Breast epithelium (tissue), 4 donors: ENCODE results near the gene MYO15B. TPM values are rescaled to one million over a fixed set of nuclear protein-coding genes. Genes with fewer than 3 reads are reported as not detected.
A peak's percentile ranks its signal among the peaks of the same experiment; 100 is the strongest.

Experiments
- DNase-seq, 2 donors: peaks; one replicate each; pipeline ENCODE4 v3.0.0-alpha.2; 2019; ENCODE audit warnings: low spot score in 2 of 2
- H3K27ac ChIP-seq, 2 donors: fragments of 200-600 bp; sonication (generic) in 1 of 2; one replicate each; pipeline ENCODE4 v1.5.1; 2016 to 2019; ENCODE audit warnings: mild to moderate bottlenecking in 1 of 2
- H3K27me3 ChIP-seq, 2 donors: fragments of 200-600 bp; sonication (generic) in 1 of 2; one replicate each; pipeline versions ENCODE4 v1.5.1 to v1.6.0; 2017 to 2019; ENCODE audit warnings: control low read depth in 1 of 2, mild to moderate bottlenecking in 1 of 2
- H3K36me3 ChIP-seq: fragments of 200-600 bp; one replicate; pipeline ENCODE4 v1.5.1; 2019
- H3K4me1 ChIP-seq, 2 donors: fragments of 200-600 bp; sonication (generic); one replicate each; pipeline ENCODE4 v1.5.1; 2016 to 2019; ENCODE audit warnings: control low read depth in 1 of 2
- H3K4me3 ChIP-seq, 3 donors: fragments of 200-600 bp; sonication (generic); 1 replicate in 2 of 3; 2 replicates in 1 of 3; pipeline ENCODE4 v1.5.1; 2016 to 2019; ENCODE audit warnings: mild to moderate bottlenecking in 3 of 3, moderate library complexity in 2 of 3
- H3K9me3 ChIP-seq, 2 donors: fragments of 200-600 bp; sonication (generic) in 1 of 2; one replicate each; pipeline ENCODE4 v1.5.1; 2016 to 2019; ENCODE audit warnings: control low read depth in 1 of 2
- CTCF ChIP-seq, 3 donors: fragments of 450-650 bp; IDR thresholded peaks; one replicate each; pipeline ENCODE4 v1.5.1; 2016 to 2017; ENCODE audit warnings: antibody characterized with exemption in 3 of 3, mild to moderate bottlenecking in 3 of 3, moderate library complexity in 3 of 3
- POLR2A ChIP-seq: fragments of 450-650 bp; IDR thresholded peaks from one replicate; pipeline ENCODE4 v1.6.1; 2016; ENCODE audit warnings: antibody characterized with exemption, mild to moderate bottlenecking, moderate library complexity
- POLR2AphosphoS5 ChIP-seq, 3 donors: sonication (generic); formaldehyde crosslinking; IDR thresholded peaks; one replicate each; pipeline ENCODE4 v1.6.1; 2017; ENCODE audit warnings: antibody characterized with exemption in 3 of 3
- intact Hi-C: fragments of 100-400 bp; cut with DNase I; formaldehyde crosslinking; loops from one replicate; pipeline ENCODE4 v1.15.1; 2023; ENCODE audit warnings: low total_unique reads
- total RNA-seq, 3 donors: library from RNA; depleted of rRNA; stranded (reverse); fragments of >200 nt; gene quantifications; one replicate each; pipeline ENCODE4 v1.1.0, GENCODE V29; 2016

MYO15B gene
- total RNA-seq, 3 donors from 2014 or later = 65.3 to 121 (median 86.6) TPM

GRCh38 chr17:75631353-75631752 lies 43.8 kb downstream of the MYO15B start:
- Histone ChIP-seq H3K27ac (no peak overlapping the region), H3K4me3 (no peak overlapping the region), H3K4me1 (peaks cover 13 to 15% of the 10 kb centered on the region in 2 donors), H3K9me3 (no peaks in the 10 kb centered on the region), H3K27me3 (no peaks in the 10 kb centered on the region), H3K36me3 (peaks cover under 1% of the 10 kb centered on the region)
- TF ChIP-seq POLR2AphosphoS5 (IDR thresholded peaks at IDR 0.05) (no peak), CTCF (IDR thresholded peaks at IDR 0.05) (no peak), POLR2A (no peak)
- intact Hi-C loops = no loop called here
- no peak for DNase-seq

- peak overlapping the region; percentile 90 to 93 for H3K27ac ChIP-seq
- DNase-seq = no peak
- H3K36me3 ChIP-seq = no peaks in the 10 kb centered on the region
- H3K9me3 ChIP-seq = no peaks in the 10 kb centered on the region
- intact Hi-C loops = no loop called here
- H3K4me1 ChIP-seq = peaks cover 13 to 15% of the 10 kb centered on the region in 2 donors
- TF ChIP-seq CTCF (IDR thresholded peaks at IDR 0.05) = no peak
- no peak for TF ChIP-seq POLR2A
- TF ChIP-seq POLR2AphosphoS5 (IDR thresholded peaks at IDR 0.05) = no peak
- no peaks in the 10 kb centered on the region for H3K27me3 ChIP-seq
- H3K4me3 ChIP-seq = no peak overlapping the region
These were observed 44.8 kb downstream of the MYO15B start for GRCh38 chr17:75632428-75632827.

DNA sequence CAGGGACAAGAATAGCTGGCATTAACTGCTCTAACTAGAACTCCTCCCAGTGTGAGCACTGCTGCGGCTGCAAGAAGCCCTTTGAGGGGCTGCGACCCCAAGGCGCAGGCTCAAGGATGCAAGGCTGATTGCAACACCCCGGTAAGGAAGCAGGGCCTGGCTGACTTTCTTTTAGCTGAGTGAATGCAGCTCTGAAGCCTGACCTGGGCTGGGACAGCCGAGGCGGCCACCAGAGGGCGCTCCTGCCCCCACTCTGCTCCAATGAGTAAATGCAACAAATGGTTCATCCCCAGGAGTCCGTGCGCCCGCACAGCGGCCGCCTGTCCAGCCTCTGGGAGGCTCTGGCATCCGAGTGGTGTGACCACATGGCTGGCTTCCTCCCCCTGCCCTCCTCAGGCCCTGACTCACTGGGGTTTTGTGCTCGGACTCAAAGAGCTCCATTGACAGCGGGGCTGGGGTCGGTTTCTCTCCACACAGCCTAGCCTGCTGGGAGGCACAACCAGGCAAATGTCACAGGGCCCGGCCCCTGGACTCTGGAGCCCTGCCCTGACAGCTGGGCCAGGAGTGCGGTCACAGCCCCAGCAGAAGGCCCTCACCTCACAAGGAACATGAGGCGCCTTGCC lies 45.4 kb downstream of the MYO15B start, which contains the start of gene SMIM5:
Gene SMIM5 (plus strand): TSS at position 572 of the 623 bp plus-strand sequence. CDS start 6,768 bp downstream, outside the sequence.
- no peaks in the 10 kb centered on the region for H3K9me3 ChIP-seq
- intact Hi-C loops = no loop called here
- H3K4me1 ChIP-seq = peaks cover 13 to 15% of the 10 kb centered on the region in 2 donors
- H3K4me3 ChIP-seq = peak within 1 kb of the TSS in 2 of 3 donors; percentile 21 to 51
- no peaks in the 10 kb centered on the region for H3K27me3 ChIP-seq
- no peaks in the 10 kb centered on the region for H3K36me3 ChIP-seq
- TF ChIP-seq CTCF (IDR thresholded peaks at IDR 0.05) (peak; percentile 74 to 91 (median 86)), POLR2A (no peak), POLR2AphosphoS5 (IDR thresholded peaks at IDR 0.05) (peak in 1 of 3 donors; percentile 35)
- peak within 1 kb of the TSS; percentile 90 to 93 for H3K27ac ChIP-seq
- DNase-seq = peak; percentile 77 to 84

GRCh38 chr17:75633486-75634375 lies 46.1 kb downstream of the MYO15B start:
- H3K9me3 ChIP-seq = no peaks in the 10 kb centered on the region
- peak in 2 of 3 donors; percentile 12 to 43 for TF ChIP-seq POLR2AphosphoS5 (IDR thresholded peaks at IDR 0.05)
- peak; percentile 40 to 63 (median 53) for TF ChIP-seq CTCF (IDR thresholded peaks at IDR 0.05)
- no peak for TF ChIP-seq POLR2A
- no peaks in the 10 kb centered on the region for H3K36me3 ChIP-seq
- no peaks in the 10 kb centered on the region for H3K27me3 ChIP-seq
- peak; percentile 94 to 97 for DNase-seq
- H3K27ac ChIP-seq = peak overlapping the region; percentile 90 to 93
- H3K4me3 ChIP-seq = peak overlapping the region in 2 of 3 donors; percentile 21 to 51
- peaks cover 13 to 15% of the 10 kb centered on the region in 2 donors for H3K4me1 ChIP-seq
- intact Hi-C loops = no loop called here

DNA sequence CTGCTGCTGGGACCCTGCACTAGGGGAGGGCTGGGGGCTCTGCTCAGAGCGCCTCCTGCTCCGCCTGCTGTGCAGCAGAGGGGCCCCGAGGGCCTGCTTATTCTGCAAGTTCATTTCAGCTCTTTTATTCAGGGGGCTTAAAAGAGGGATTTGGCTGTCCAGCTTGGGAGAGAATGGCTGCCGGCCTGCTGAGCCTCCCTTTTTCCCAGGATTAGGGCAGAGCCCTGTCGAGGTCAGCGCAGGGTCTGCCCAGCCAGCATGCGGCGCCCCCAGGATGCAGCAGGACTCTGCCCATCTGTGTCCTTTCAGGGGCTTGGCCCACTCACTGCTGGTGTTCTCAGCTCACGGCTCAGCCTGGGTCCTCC lies 46.8 kb downstream of the MYO15B start:
- intact Hi-C loops = no loop called here
- Histone ChIP-seq H3K27me3 (no peaks in the 10 kb centered on the region), H3K9me3 (no peaks in the 10 kb centered on the region), H3K27ac (peak overlapping the region; percentile 90 to 93), H3K36me3 (no peaks in the 10 kb centered on the region), H3K4me1 (peaks cover 13 to 15% of the 10 kb centered on the region in 2 donors), H3K4me3 (peak overlapping the region in 2 of 3 donors; percentile 21 to 51)
- TF ChIP-seq POLR2A (no peak), POLR2AphosphoS5 (IDR thresholded peaks at IDR 0.05) (no peak), CTCF (IDR thresholded peaks at IDR 0.05) (no peak)
- no peak for DNase-seq
